Retinal pigment epithelial cell (primary cell): ENCODE results near the gene RARRES1.

ENCODE experiments used
- DNase-seq: peaks from one replicate; pipeline ENCODE4 v3.0.0-alpha.2; 2010; ENCODE audit warnings: low read depth
- H3K4me3 ChIP-seq: 2 replicates; pipeline ENCODE4 v1.5.1; 2011; ENCODE audit warnings: mild to moderate bottlenecking, low read length, control low read depth, moderate library complexity
- TF ChIP-seq, protein P1 (sequence below): conservative IDR thresholded peaks from 2 replicates; pipeline ENCODE4 v1.5.1; 2011; ENCODE audit warnings: low read depth, low read length, control low read depth, inconsistent platforms

RARRES1 gene

DNA sequence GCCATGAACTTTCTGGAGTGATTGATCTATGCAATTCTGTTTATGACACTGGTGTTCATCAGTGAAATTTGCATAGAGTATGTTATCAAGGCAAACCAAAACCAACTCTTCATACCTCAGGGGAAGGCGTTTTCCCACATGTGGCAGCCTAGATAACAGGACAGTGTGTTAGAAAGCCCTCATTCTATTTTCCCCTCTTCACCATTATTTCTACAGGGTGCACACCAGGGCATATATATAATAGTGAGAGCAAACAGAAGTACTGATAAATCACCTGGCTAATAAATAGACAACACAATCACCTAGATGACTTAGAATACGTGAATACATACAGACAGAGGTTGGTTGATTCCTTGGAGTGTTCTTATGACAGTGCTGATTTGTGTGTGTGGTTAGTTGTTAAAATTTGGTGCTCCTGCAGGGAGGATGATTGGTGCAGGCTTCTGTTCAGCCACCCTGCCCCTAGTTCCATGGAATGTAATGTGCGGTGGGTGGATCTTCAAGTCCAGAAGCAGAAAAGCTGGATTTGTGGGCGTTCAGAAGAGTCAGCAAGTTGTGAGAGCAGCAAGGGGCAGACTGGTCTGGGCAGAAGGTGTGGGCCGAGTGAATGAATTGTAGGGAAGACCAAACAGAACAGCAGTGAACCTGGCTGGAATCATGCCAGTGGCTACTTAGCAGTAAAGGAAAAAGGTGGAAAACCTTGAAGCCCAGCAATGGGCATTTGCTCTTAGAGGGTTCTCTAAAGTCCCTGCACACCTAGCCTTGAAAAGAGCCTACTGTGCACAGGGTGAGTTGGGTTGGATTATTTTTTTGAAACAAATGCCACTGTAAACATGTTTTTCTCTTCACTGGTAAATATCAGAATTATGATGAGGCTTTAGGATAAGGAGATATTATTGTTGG is 11.7 kb upstream of the RARRES1 start:
- no peak for DNase-seq
- H3K4me3 ChIP-seq: no peak overlapping the region
- TF ChIP-seq, protein P1, sequence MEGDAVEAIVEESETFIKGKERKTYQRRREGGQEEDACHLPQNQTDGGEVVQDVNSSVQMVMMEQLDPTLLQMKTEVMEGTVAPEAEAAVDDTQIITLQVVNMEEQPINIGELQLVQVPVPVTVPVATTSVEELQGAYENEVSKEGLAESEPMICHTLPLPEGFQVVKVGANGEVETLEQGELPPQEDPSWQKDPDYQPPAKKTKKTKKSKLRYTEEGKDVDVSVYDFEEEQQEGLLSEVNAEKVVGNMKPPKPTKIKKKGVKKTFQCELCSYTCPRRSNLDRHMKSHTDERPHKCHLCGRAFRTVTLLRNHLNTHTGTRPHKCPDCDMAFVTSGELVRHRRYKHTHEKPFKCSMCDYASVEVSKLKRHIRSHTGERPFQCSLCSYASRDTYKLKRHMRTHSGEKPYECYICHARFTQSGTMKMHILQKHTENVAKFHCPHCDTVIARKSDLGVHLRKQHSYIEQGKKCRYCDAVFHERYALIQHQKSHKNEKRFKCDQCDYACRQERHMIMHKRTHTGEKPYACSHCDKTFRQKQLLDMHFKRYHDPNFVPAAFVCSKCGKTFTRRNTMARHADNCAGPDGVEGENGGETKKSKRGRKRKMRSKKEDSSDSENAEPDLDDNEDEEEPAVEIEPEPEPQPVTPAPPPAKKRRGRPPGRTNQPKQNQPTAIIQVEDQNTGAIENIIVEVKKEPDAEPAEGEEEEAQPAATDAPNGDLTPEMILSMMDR: no peak

DNA sequence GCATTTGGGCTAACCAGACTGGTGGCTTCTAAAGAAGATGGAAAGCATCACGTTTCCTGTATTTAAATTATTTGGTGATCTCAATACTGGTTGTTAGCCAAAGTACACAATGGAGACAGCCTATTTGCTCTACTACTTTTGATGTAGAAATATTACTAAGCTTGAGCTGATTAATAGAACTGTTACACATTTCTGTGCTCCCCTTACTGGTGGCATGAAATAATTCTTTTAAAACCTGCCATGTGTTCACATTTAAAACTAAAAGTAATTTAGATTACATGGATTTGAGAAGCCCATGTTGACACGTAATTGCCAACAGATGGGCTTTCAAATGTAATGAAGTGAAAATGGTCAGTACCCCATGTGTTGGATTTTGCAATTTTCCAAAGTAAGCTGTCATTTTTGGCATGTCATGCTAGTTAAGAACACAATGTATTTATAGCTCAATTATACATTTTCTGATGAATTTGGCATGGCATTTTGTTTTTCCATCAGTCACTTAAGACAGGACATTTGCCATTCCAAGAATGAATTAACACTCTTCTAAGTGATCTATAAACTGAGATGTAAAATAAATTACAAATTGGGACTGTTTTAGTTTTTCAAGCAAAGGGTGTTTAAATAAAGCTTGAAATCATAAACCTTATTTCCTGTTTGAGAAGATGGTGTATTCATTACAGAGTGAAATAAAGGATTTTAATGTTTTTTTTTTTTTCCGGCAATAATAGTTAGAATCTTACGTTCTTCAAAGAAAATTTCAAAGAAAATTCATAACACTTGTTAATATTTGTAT is 10.8 kb upstream of the RARRES1 start:
- H3K4me3 ChIP-seq: no peak overlapping the region
- DNase-seq: no peak
- TF ChIP-seq, protein P1: no peak

DNA sequence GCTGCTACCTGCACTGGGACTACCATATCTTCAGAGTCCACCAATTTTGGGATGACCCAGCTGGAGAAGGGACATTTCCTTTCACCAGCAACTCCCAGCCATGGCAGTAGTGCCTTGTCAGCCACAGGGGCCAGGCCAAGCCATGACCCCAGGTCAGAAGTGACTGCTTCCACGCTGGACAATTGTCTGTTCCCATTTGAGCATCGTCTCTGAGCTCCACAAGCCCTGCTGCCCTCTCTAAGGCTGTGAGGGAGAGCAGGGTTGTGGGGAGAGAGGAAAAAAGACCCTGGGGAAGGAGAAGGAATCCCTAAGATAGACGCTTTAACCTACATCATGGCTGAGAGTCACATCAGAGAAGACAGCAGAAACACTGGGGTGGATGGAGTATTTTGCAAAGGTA is 7.4 kb upstream of the RARRES1 start:
- no peak for DNase-seq
- TF ChIP-seq, protein P1: no peak
- no peak overlapping the region for H3K4me3 ChIP-seq

DNA sequence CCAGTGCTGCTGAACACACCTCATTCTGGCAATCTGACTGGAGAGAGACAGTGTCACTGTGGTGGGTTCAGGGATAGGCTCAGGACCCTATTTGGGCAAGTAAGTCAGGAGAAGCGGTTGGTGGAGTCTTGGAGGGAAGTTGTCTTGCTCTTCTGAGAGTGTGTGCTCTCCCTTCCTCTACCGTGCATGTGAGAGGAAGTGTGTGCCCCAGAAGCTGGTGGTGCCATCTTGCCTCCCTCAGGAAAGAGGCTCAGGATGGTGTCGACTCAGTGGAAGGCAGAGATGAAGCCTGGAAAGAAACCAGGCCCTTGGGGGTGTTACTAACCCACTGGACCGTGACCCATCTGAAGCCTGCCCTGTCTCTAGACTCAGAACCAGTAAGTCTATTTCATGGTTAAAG is 6.8 kb upstream of the RARRES1 start:
- no peak overlapping the region for H3K4me3 ChIP-seq
- TF ChIP-seq, protein P1: no peak
- no peak for DNase-seq

DNA sequence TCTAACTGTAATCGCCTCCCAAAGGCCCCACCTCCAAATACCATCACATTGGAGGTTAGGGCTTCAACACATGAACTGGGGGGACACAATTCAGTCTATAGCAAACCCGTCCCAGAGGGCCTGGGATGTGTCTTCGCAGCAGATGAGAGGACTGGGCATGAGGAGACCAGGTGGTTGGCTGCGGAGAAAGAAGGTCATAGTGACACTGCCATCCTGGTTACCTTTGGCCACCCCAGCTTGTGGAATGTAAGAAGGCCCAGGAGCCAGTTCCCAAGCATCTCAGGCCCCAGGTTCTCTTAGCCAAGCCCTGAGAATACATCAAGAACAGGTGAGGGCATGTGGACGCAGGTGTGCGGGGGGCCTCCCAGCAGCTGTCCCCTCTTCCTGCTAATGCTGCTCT is 6.4 kb upstream of the RARRES1 start:
- TF ChIP-seq, protein P1: no peak
- DNase-seq: no peak
- no peak overlapping the region for H3K4me3 ChIP-seq

DNA sequence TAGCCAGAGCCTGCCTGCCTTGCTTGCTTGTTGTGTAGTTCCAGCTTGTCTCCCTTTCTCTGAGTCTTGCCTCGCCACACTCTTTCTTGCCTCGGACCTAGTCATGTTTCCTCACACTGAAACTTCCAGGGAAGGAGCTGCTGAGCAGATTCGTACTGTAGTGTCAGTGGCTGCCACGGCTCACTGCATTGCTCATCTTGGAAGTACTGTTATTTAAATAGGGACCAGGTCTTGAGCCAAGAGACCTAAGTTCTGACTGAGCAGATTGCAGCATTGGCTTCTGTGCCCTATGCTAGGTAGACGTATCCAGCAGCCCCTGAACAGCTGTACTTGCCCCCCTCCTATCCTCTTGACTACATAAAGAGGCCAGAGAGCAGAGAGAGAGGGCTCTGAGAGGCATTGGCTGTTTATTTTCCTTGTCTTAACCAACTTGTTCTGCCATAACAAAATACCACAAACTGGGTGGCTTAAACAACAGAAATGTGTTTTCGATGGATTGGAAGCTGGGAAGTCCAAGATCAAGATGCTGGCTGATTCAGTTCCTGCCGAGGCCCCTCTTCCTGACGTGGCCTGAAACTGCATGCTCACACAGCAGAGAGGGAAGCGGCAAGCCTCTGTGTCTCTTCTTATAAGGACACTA is 5.8 kb upstream of the RARRES1 start:
- H3K4me3 ChIP-seq: no peak overlapping the region
- TF ChIP-seq, protein P1: no peak
- no peak for DNase-seq
